SH-SY5Y (cell line): ENCODE measurements around the gene KCTD11.

Experiments
- GATA2 ChIP-seq: IDR thresholded peaks from 2 replicates; pipeline ENCODE4 v1.6.1; 2011; ENCODE audit warnings: mild to moderate bottlenecking, low read depth, low read length
- GATA3 ChIP-seq: IDR thresholded peaks from 2 replicates; pipeline ENCODE4 v1.6.1; 2011; ENCODE audit warnings: low read depth, mild to moderate bottlenecking, low read length, moderate library complexity

Gene KCTD11

DNA sequence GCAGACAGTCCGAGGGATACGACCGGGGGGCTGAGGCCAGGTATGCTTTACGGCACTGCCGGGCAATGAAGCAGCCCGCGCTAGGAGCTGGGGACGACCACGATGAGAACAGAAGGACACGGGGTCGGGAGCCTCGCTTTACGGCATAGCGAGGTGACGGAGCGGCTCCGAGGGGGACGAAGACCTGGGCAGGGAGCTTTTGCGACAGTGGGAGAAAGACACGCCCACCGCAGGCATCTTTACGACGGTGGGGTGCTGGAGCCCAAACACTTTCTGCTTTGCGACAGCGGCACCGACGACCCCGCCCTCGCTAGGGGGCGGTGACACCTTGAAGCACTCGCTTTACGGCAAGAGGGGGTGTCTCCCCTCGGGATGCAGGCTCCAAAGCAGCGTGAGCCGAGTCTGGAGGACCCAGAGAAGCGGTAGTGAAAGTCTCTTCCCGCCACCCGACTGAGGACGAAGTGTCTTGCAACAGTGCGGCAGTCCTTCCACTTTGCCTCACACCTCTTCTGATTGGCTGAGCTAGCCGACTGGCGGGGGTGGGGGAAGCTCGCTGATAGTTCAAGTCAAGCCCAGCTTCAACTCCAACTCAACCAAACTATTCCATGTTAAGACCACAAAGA is 22.5 kb upstream of the KCTD11 start:
- TF ChIP-seq GATA3 (no peak), GATA2 (no peak)

- TF ChIP-seq GATA2 = no peak
Observed at GRCh38 chr17:7329997-7330637, 21.8 kb upstream of the KCTD11 start.

DNA sequence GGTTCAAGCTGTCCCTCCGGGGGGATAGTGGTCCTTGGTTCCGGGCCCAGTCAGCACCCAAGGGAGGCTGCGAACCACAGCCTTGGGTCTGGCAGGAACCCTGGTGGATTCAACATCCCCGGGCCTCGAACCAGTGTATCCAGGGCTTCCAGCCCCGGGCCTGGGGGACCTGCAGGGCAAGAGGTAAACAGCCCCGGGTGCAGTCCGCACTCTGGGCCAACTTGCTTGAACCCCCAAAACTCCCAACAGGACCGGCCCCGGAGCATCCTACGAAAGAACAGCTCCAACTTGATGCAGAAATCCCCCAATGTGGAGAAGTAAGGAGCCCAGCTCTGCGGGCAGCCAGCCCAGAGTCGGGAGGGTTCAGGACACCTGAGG is 21.3 kb upstream of the KCTD11 start:
- TF ChIP-seq GATA3 (no peak), GATA2 (no peak)

DNA sequence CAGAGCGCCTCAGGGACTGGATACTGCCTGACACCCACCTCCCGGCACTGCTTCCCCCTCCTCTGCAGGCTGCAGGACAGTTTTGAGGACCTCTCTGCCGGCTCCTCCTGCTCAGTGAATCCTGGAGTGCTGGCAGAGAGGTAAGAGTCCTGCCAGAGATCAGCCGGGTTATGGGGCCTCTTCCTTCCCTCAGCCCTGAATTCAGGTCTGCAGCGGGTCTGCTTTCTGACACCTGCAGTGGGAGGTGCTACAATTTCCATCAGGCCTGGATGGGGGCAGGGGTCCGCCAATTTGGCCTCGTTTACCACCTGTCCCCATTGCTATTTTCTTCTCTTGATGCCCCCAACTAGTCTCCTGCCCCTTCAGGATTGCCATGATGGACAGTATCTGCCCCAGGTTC is 19.9 kb upstream of the KCTD11 start:
- TF ChIP-seq GATA3 (no peak), GATA2 (no peak)

GRCh38 chr17:7334938-7335538 is 16.9 kb upstream of the KCTD11 start:
- no peak for TF ChIP-seq GATA3
- TF ChIP-seq GATA2 = no peak

DNA sequence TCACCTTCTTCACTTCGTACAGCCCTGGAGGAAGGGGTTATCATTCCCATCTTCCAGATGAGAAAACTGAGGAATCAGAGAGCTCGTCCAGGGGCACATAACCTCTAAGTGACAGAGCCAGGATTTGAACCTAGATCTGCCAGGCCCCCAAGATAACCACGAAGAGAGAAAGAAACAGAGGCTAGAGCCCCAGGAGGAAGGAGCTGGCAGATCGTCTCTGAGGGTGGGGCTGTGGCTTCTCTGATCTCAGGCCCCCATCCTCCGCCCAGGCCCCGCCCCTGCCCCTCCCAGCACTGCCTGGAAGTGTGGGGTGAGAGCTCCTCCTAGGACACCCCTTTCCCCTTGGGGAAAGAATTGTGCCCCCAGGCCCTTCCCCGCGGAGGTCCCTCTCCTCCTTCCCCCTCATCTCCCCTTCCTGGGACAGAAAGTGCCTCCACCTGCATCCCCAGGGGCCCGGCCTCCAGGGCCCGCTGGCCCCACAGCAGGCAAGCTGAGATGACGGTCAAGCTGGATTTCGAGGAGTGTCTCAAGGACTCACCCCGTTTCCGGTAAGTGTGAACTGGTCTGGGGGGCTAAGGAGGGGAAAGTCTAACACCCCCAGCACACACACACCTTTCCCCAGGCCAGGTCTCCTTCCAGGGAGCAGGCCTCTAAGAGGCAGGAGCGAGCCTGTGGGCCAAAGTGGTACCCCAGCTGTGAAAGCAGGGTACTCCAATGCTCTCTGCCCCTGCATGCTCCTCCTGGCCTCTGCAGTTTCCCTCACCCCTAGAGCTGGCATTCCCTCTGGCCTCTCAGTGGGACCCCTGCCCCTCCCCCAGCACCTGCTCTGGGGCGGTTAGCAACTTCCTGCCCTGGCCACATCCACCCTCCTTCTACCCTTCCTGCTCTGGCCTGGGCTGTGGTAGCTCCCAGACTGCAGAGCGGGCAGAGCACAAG is 15.5 kb upstream of the KCTD11 start, which contains the start of gene ACAP1:
Gene ACAP1, plus strand, starts transcription at position 290 of the 936 bp plus-strand sequence. Its CDS starts 206 bp downstream, at position 496.
- TF ChIP-seq GATA3 = no peak
- no peak for TF ChIP-seq GATA2

DNA sequence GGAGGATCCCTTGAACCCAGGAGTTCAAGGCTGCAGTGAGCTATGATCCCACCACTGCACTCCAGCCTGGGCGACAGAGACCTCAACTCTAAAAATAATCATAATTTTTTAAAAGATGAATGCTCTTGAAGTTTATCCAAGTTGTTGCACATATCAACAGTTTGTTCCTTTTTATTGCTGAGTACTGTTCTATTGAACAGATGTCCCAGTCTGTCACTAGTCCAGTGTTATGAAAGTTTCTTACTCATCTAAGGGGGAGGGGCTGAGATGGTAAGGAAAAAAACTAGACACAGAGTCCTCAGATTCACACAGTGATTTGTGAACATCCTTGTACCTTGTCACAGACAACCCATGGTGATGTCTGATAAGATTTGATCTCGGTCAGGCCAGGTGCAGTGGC is 11.8 kb upstream of the KCTD11 start:
- no peak for TF ChIP-seq GATA3
- TF ChIP-seq GATA2 = no peak

GRCh38 chr17:7341842-7342241 is 10.1 kb upstream of the KCTD11 start:
- TF ChIP-seq GATA3 = no peak
- no peak for TF ChIP-seq GATA2

DNA sequence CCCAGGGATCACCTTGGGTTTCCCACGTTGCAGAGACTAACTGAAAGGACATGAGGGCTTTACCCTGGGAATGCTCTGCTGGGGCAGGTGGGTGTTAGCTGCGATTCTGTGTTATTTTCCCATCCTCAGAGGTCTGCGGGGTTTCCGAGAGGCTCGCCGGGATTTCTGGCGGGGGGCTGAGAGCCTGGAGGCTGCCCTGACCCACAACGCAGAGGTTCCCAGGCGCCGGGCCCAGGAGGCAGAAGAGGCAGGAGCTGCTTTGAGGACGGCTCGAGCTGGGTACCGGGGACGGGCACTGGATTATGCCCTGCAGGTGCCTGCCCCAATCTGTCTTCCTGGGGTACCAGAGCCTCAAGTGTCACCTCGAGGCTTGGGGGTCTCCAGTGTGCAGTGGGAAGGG is 8.7 kb upstream of the KCTD11 start:
- no peak for TF ChIP-seq GATA3
- TF ChIP-seq GATA2 = no peak

- TF ChIP-seq GATA3 (no peak), GATA2 (no peak)
Observed at GRCh38 chr17:7346761-7347614, 5.0 kb upstream of the KCTD11 start.

DNA sequence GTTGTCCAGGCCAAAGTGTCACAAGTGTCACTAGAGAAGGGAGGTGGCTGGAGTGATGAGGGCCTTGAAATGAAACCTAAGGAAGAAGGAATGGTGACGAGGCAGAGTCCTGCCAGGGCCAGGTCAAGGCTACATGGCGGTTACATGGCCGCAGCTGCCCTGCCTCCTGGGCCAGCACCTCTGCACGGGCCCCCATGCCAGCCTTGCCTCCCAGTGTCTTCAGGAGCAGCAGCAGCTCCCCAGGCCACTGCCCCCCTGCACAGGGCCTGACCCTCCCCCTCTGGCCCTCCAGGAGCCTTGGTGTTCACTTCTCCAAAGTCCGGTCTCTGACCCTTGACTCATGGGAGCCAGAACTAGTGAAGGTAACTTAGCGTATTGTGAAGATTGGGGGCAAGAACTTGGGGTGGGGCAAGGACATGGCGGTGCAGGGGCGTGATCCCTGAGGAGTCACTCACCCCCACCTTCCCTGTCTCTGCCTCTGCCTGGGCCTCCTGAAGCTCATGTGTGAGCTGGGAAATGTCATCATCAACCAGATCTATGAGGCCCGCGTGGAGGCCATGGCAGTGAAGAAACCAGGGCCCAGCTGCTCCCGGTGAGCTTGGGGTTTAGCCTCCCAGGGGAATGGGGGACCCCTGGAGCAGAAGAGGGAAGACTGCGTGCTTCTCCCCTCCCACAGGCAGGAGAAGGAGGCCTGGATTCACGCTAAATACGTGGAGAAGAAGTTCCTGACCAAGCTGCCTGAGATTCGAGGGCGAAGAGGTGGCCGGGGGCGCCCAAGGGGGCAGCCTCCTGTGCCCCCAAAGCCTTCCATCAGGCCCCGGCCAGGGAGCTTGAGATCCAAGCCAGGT is 4.1 kb upstream of the KCTD11 start:
- no peak for TF ChIP-seq GATA3
- no peak for TF ChIP-seq GATA2

- TF ChIP-seq GATA2 (no peak), GATA3 (no peak)
Observed at GRCh38 chr17:7348478-7349242, 3.3 kb upstream of the KCTD11 start.
